GM23338 (cell line): ENCODE measurements around the gene ZNF385B. TPM values are rescaled to one million over a fixed set of nuclear protein-coding genes. Genes with fewer than 3 reads are reported as not detected.

Source experiments
- ATAC-seq: fragments of 200-7000 bp; cut with Tn5 transposase; 3 replicates; pipeline ENCODE4 v1.9.1; 2020
- DNase-seq: peaks from one replicate; pipeline ENCODE4 v3.0.0-alpha.2; 2015; ENCODE audit warnings: low spot score
- H2AFZ ChIP-seq: fragments of 200-600 bp; sonication (generic); 2 replicates; pipeline ENCODE4 v1.8.0; 2016; ENCODE audit warnings: antibody characterized with exemption, mild to moderate bottlenecking, moderate library complexity
- H3F3A ChIP-seq: fragments of 200-600 bp; sonication (generic); replicated peaks from 2 replicates; pipeline ENCODE4 v1.8.0; 2017; ENCODE audit warnings: antibody characterized with exemption, mixed run types, low read depth
- H3K27ac ChIP-seq: fragments of 200-600 bp; sonication (generic); 2 replicates; pipeline ENCODE4 v1.6.1; 2016; ENCODE audit warnings: low read depth
- H3K27me3 ChIP-seq: fragments of 200-600 bp; sonication (generic); 2 replicates; pipeline ENCODE4 v1.8.0; 2016; ENCODE audit warnings: mild to moderate bottlenecking, mixed run types, moderate library complexity; ENCODE audit not compliant: insufficient read depth
- H3K36me3 ChIP-seq: fragments of 200-600 bp; sonication (generic); 2 replicates; pipeline ENCODE4 v1.8.0; 2016; ENCODE audit warnings: mild to moderate bottlenecking; ENCODE audit not compliant: insufficient read depth
- H3K4me1 ChIP-seq: fragments of 200-600 bp; sonication (generic); 2 replicates; pipeline ENCODE4 v1.8.0; 2016; ENCODE audit warnings: mild to moderate bottlenecking, moderate library complexity; ENCODE audit not compliant: insufficient read depth
- H3K4me2 ChIP-seq: fragments of 200-600 bp; sonication (generic); 2 replicates; pipeline ENCODE4 v1.7.1; 2017; ENCODE audit warnings: mixed run types
- H3K4me3 ChIP-seq: fragments of 200-600 bp; sonication (generic); 2 replicates; pipeline ENCODE4 v1.6.1; 2016; ENCODE audit warnings: mixed run types
- H3K79me2 ChIP-seq: fragments of 200-600 bp; sonication (generic); replicated peaks from 2 replicates; pipeline ENCODE4 v1.8.0; 2017; ENCODE audit warnings: mild to moderate bottlenecking; ENCODE audit not compliant: insufficient read depth
- H3K9me2 ChIP-seq: fragments of 200-600 bp; sonication (generic); 2 replicates; pipeline ENCODE4 v1.8.0; 2017; ENCODE audit not compliant: insufficient read depth
- H4K20me1 ChIP-seq: fragments of 200-600 bp; sonication (generic); replicated peaks from 2 replicates; pipeline ENCODE4 v1.8.0; 2017; ENCODE audit warnings: mild to moderate bottlenecking; ENCODE audit not compliant: insufficient read depth
- H3K27ac Mint-ChIP-seq: 2 replicates; pipeline ENCODE4 v1.8.0; 2020; ENCODE audit warnings: inconsistent platforms, mild to moderate bottlenecking, moderate library complexity, mixed read lengths
- H3K27me3 Mint-ChIP-seq: 3 replicates; pipeline ENCODE4 v1.8.0; 2022; ENCODE audit warnings: low read depth, mild to moderate bottlenecking, moderate library complexity, mixed read lengths, inconsistent platforms; ENCODE audit not compliant: insufficient read depth, poor library complexity
- H3K36me3 Mint-ChIP-seq: 3 replicates; pipeline ENCODE4 v1.8.0; 2021; ENCODE audit warnings: low read depth, mild to moderate bottlenecking, inconsistent platforms, moderate library complexity, mixed read lengths
- H3K4me1 Mint-ChIP-seq: 3 replicates; pipeline ENCODE4 v1.8.0; 2020; ENCODE audit warnings: mild to moderate bottlenecking, inconsistent platforms, mixed read lengths
- H3K4me3 Mint-ChIP-seq: 3 replicates; pipeline ENCODE4 v1.8.0; 2021; ENCODE audit warnings: moderate library complexity, mild to moderate bottlenecking, inconsistent platforms, mixed read lengths
- H3K9me3 Mint-ChIP-seq: 3 replicates; pipeline ENCODE4 v1.8.0; 2020; ENCODE audit warnings: moderate library complexity, mild to moderate bottlenecking, inconsistent platforms, mixed read lengths
- CREB1 ChIP-seq: fragments of 250-450 bp; sonication (Bioruptor Pico); IDR thresholded peaks from 2 replicates; pipeline ENCODE4 v1.5.0; 2020; ENCODE audit warnings: low read depth, mild to moderate bottlenecking, moderate library complexity
- EZH2 ChIP-seq: fragments of 200-600 bp; sonication (generic); IDR thresholded peaks from one replicate; pipeline ENCODE4 v1.8.0; 2017; ENCODE audit warnings: antibody characterized with exemption, mild to moderate bottlenecking, low read depth; ENCODE audit not compliant: unreplicated experiment
- EZH2phosphoT487 ChIP-seq: fragments of 200-600 bp; sonication (generic); IDR thresholded peaks from one replicate; pipeline ENCODE4 v1.8.1; 2018; ENCODE audit warnings: antibody characterized with exemption; ENCODE audit not compliant: unreplicated experiment
- JUNB ChIP-seq: IDR thresholded peaks from one replicate; pipeline ENCODE4 v1.6.1; 2016; ENCODE audit warnings: antibody characterized with exemption; ENCODE audit not compliant: unreplicated experiment
- NANOG ChIP-seq: IDR thresholded peaks from 2 replicates; pipeline ENCODE4 v1.6.1; 2016; ENCODE audit warnings: antibody characterized with exemption, borderline replicate concordance
- POLR2AphosphoS5 ChIP-seq: IDR thresholded peaks from 2 replicates; pipeline ENCODE4 v1.6.1; 2016; ENCODE audit warnings: antibody characterized with exemption, low read depth
- STAT1 ChIP-seq: IDR thresholded peaks from one replicate; pipeline ENCODE4 v1.6.1; 2016; ENCODE audit warnings: antibody characterized with exemption; ENCODE audit not compliant: unreplicated experiment
- ZNF114 ChIP-seq: fragments of 250-450 bp; sonication (Bioruptor Pico); IDR thresholded peaks from 2 replicates; pipeline ENCODE4 v1.5.0; 2020; ENCODE audit warnings: mild to moderate bottlenecking, moderate library complexity
- ZNF331 ChIP-seq: fragments of 250-450 bp; sonication (Bioruptor Pico); IDR thresholded peaks from 2 replicates; pipeline ENCODE4 v1.5.0; 2020; ENCODE audit warnings: low read depth, mild to moderate bottlenecking, moderate library complexity
- polyA plus RNA-seq: library from polyadenylated mRNA; unstranded; fragments of >200 nt; fragmentation: Nextera tagmentation; extraction: Ambion mirVana; gene quantifications from 2 replicates; pipeline ENCODE4 v1.2.1, GENCODE V29; 2016
- total RNA-seq: library from RNA; depleted of rRNA; stranded (reverse); fragments of >200 nt; shearing (Covaris generic); gene quantifications from 2 replicates; pipeline ENCODE4 v1.2.3, GENCODE V29; 2014
- TF ChIP-seq, protein P1 (sequence below): IDR thresholded peaks from 2 replicates; pipeline ENCODE4 v1.6.1; 2016; ENCODE audit warnings: antibody characterized with exemption
- TF ChIP-seq, protein P2 (sequence below), 2 experiments: fragments of 200-600 bp in 1 of 2; sonication (generic) in 1 of 2; conservative IDR thresholded peaks; 2 replicates each; pipeline versions ENCODE4 v1.5.1 to v1.6.1; 2016 to 2017; ENCODE audit warnings: antibody characterized with exemption in 2 of 2, low read depth in 2 of 2, mild to moderate bottlenecking in 2 of 2, moderate library complexity in 1 of 2
- TF ChIP-seq, protein P3 (sequence below): IDR thresholded peaks from one replicate; pipeline ENCODE4 v1.6.1; 2018; ENCODE audit warnings: antibody characterized with exemption; ENCODE audit not compliant: unreplicated experiment
- TF ChIP-seq, protein P4 (sequence below): fragments of 250-450 bp; sonication (Bioruptor Pico); IDR thresholded peaks from 2 replicates; pipeline ENCODE4 v1.5.0; 2020; ENCODE audit warnings: mild to moderate bottlenecking, moderate library complexity

Gene ZNF385B
- total and polyA plus RNA-seq, 2 experiments from 2014 or later: 1.5 to 4.6 TPM

DNA sequence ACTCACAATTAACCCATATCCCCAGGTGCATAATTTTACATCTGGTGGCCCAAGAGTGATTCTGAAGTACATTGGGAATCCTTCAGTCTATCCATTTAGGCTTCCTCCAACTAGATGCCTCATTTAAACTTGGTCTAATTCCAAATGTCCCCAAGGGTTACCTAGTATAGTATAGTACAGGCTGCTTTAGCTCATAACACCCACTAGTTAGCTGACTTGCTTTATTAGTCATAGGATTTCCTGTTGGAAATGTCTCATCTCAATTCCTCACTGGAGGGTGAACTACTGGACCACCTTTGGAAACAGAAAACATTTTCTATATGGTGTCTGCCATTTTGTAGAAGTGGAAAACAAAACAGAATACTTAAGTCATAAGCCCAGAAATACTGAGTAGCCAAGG is 394.3 kb downstream of the ZNF385B start:
- no peaks in the 10 kb centered on the region for H3K79me2 ChIP-seq
- no peak overlapping the region for H3K4me3 Mint-ChIP-seq
- H3K27me3 Mint-ChIP-seq: no peaks in the 10 kb centered on the region
- no peaks in the 10 kb centered on the region for H3K36me3 ChIP-seq
- peaks cover 12% of the 10 kb centered on the region for H3K4me1 ChIP-seq
- H3K4me2 ChIP-seq: no peak overlapping the region
- peaks cover 3% of the 10 kb centered on the region; the same call in 2 of the 3 replicates for H3K9me3 Mint-ChIP-seq
- no peaks in the 10 kb centered on the region for H4K20me1 ChIP-seq
- no peaks in the 10 kb centered on the region for H3K27me3 ChIP-seq
- H3K4me1 Mint-ChIP-seq: peaks cover 12% of the 10 kb centered on the region
- H3K4me3 ChIP-seq: no peak overlapping the region
- H3F3A ChIP-seq: no peaks in the 10 kb centered on the region
- H3K9me2 ChIP-seq: 0 out of 2 replicates have a peak, but pooled peaks cover 7% of the 10 kb centered on the region
- no peak overlapping the region for H2AFZ ChIP-seq
- TF ChIP-seq, protein P1, sequence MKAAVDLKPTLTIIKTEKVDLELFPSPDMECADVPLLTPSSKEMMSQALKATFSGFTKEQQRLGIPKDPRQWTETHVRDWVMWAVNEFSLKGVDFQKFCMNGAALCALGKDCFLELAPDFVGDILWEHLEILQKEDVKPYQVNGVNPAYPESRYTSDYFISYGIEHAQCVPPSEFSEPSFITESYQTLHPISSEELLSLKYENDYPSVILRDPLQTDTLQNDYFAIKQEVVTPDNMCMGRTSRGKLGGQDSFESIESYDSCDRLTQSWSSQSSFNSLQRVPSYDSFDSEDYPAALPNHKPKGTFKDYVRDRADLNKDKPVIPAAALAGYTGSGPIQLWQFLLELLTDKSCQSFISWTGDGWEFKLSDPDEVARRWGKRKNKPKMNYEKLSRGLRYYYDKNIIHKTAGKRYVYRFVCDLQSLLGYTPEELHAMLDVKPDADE: no peak
- TF ChIP-seq STAT1 (no peak), EZH2phosphoT487 (no peak), ZNF114 (CRISPR knock-in tag) (no peak), ZNF331 (CRISPR knock-in tag) (no peak), EZH2 (no peak), POLR2AphosphoS5 (no peak), JUNB (no peak), NANOG (no peak), CREB1 (CRISPR knock-in tag) (no peak)
- TF ChIP-seq, protein P2, sequence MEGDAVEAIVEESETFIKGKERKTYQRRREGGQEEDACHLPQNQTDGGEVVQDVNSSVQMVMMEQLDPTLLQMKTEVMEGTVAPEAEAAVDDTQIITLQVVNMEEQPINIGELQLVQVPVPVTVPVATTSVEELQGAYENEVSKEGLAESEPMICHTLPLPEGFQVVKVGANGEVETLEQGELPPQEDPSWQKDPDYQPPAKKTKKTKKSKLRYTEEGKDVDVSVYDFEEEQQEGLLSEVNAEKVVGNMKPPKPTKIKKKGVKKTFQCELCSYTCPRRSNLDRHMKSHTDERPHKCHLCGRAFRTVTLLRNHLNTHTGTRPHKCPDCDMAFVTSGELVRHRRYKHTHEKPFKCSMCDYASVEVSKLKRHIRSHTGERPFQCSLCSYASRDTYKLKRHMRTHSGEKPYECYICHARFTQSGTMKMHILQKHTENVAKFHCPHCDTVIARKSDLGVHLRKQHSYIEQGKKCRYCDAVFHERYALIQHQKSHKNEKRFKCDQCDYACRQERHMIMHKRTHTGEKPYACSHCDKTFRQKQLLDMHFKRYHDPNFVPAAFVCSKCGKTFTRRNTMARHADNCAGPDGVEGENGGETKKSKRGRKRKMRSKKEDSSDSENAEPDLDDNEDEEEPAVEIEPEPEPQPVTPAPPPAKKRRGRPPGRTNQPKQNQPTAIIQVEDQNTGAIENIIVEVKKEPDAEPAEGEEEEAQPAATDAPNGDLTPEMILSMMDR (conservative IDR thresholded peaks at IDR 0.05; ENCODE audit: low read depth in 2 of 2): no peak
- TF ChIP-seq, protein P3, sequence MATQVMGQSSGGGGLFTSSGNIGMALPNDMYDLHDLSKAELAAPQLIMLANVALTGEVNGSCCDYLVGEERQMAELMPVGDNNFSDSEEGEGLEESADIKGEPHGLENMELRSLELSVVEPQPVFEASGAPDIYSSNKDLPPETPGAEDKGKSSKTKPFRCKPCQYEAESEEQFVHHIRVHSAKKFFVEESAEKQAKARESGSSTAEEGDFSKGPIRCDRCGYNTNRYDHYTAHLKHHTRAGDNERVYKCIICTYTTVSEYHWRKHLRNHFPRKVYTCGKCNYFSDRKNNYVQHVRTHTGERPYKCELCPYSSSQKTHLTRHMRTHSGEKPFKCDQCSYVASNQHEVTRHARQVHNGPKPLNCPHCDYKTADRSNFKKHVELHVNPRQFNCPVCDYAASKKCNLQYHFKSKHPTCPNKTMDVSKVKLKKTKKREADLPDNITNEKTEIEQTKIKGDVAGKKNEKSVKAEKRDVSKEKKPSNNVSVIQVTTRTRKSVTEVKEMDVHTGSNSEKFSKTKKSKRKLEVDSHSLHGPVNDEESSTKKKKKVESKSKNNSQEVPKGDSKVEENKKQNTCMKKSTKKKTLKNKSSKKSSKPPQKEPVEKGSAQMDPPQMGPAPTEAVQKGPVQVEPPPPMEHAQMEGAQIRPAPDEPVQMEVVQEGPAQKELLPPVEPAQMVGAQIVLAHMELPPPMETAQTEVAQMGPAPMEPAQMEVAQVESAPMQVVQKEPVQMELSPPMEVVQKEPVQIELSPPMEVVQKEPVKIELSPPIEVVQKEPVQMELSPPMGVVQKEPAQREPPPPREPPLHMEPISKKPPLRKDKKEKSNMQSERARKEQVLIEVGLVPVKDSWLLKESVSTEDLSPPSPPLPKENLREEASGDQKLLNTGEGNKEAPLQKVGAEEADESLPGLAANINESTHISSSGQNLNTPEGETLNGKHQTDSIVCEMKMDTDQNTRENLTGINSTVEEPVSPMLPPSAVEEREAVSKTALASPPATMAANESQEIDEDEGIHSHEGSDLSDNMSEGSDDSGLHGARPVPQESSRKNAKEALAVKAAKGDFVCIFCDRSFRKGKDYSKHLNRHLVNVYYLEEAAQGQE: no peak
- TF ChIP-seq, protein P4, sequence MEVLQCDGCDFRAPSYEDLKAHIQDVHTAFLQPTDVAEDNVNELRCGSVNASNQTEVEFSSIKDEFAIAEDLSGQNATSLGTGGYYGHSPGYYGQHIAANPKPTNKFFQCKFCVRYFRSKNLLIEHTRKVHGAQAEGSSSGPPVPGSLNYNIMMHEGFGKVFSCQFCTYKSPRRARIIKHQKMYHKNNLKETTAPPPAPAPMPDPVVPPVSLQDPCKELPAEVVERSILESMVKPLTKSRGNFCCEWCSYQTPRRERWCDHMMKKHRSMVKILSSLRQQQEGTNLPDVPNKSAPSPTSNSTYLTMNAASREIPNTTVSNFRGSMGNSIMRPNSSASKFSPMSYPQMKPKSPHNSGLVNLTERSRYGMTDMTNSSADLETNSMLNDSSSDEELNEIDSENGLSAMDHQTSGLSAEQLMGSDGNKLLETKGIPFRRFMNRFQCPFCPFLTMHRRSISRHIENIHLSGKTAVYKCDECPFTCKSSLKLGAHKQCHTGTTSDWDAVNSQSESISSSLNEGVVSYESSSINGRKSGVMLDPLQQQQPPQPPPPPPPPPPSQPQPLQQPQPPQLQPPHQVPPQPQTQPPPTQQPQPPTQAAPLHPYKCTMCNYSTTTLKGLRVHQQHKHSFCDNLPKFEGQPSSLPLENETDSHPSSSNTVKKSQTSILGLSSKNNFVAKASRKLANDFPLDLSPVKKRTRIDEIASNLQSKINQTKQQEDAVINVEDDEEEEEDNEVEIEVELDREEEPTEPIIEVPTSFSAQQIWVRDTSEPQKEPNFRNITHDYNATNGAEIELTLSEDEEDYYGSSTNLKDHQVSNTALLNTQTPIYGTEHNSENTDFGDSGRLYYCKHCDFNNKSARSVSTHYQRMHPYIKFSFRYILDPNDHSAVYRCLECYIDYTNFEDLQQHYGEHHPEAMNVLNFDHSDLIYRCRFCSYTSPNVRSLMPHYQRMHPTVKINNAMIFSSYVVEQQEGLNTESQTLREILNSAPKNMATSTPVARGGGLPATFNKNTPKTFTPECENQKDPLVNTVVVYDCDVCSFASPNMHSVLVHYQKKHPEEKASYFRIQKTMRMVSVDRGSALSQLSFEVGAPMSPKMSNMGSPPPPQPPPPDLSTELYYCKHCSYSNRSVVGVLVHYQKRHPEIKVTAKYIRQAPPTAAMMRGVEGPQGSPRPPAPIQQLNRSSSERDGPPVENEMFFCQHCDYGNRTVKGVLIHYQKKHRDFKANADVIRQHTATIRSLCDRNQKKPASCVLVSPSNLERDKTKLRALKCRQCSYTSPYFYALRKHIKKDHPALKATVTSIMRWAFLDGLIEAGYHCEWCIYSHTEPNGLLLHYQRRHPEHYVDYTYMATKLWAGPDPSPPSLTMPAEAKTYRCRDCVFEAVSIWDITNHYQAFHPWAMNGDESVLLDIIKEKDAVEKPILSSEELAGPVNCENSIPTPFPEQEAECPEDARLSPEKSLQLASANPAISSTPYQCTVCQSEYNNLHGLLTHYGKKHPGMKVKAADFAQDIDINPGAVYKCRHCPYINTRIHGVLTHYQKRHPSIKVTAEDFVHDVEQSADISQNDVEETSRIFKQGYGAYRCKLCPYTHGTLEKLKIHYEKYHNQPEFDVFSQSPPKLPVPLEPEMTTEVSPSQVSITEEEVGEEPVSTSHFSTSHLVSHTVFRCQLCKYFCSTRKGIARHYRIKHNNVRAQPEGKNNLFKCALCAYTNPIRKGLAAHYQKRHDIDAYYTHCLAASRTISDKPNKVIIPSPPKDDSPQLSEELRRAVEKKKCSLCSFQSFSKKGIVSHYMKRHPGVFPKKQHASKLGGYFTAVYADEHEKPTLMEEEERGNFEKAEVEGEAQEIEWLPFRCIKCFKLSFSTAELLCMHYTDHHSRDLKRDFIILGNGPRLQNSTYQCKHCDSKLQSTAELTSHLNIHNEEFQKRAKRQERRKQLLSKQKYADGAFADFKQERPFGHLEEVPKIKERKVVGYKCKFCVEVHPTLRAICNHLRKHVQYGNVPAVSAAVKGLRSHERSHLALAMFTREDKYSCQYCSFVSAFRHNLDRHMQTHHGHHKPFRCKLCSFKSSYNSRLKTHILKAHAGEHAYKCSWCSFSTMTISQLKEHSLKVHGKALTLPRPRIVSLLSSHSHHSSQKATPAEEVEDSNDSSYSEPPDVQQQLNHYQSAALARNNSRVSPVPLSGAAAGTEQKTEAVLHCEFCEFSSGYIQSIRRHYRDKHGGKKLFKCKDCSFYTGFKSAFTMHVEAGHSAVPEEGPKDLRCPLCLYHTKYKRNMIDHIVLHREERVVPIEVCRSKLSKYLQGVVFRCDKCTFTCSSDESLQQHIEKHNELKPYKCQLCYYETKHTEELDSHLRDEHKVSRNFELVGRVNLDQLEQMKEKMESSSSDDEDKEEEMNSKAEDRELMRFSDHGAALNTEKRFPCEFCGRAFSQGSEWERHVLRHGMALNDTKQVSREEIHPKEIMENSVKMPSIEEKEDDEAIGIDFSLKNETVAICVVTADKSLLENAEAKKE (CRISPR knock-in tag): no peak
- H3K27ac ChIP-seq: no peak overlapping the region
- peaks cover 2% of the 10 kb centered on the region; the same call in 2 of the 3 replicates for H3K36me3 Mint-ChIP-seq
- ATAC-seq (no peak), DNase-seq (no peak)
- no peak overlapping the region for H3K27ac Mint-ChIP-seq
